GM18870 (cell line): ENCODE data around the gene TACSTD2.
"Not testable (repeated sequence)": the region's sequence is repeated elsewhere in the genome, so short reads cannot be mapped to it uniquely, and the experiment has no call there.

Source experiments
- ATAC-seq: cut with Tn5 transposase; IDR thresholded peaks from one replicate; pipeline ENCODE4 v1.9.1; 2021; ENCODE audit warnings: moderate library complexity; ENCODE audit not compliant: unreplicated experiment

TACSTD2 gene

DNA sequence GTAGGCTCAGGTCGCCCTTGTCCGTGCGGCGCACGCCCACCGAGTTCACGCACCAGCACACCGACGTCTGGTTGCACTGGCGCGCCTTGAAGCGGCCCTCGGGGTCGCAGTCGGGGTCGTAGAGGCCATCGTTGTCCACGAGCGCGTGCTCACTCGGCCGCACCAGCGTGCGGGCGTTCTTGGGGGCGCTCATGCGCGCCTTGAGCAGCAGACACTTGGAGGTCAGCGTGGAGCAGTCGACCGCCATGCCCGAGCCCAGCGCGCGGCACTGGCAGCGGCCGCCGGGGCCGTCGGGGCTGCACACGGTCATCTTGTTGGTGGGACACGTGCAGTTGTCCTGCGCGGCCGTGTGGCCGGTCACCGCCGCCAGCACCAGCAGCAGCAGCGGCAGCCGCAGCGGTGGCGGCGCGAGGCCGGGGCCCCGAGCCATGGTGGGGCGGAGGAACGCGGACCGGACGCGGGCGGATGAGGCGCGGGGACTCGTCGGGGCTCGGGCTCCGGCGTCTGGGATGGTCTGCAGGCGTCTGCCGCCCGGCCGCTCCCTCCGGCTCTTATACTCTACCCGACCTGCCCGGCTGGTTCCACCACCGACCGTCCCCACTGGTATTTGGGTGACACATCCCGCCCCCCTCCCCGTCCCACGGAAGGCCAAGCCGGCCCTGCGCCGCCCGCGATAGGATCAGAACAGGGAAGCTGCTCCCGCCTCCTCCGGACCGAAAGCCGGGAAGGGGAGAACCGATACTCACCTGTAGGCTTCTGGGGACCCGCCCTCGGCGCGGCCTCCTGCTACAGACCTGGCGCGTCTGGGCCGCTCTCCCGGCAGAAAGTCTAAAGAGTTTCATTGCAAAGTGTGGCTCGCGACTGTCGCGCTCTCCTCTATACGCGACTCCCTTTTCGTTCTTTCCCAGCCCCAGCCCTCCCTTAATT lies at the start of gene TACSTD2:
Gene TACSTD2 (minus strand): TSS at position 526 of the 927 bp plus-strand sequence. CDS start 96 bp downstream, at position 430.
- ATAC-seq = no peak

DNA sequence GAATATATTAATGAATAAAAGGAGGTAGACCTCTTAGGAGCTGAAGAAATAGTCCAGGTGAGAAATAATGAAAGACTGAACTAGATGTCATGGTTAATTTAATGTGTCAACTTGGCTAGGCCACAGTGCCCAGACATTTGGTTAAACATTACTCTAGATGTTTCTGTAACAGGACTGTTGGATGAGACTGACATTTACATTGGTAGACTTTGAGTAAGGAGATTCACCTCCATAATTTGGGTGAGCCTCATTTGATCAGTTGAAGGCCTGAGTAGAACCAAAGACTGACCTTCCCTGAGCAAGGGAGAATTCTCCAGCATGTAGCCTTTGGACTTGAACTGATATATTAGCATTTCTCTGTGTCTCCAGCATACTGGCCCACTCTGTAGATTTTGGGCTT lies 49.2 kb upstream of the TACSTD2 start:
- no peak for ATAC-seq

- ATAC-seq = not testable (repeated sequence)
Measured at GRCh38 chr1:58623259-58623658, 46.2 kb upstream of the TACSTD2 start.

GRCh38 chr1:58622571-58622970 lies 45.5 kb upstream of the TACSTD2 start:
- no peak for ATAC-seq

- no peak for ATAC-seq
Measured at GRCh38 chr1:58621391-58621790, 44.3 kb upstream of the TACSTD2 start.

DNA sequence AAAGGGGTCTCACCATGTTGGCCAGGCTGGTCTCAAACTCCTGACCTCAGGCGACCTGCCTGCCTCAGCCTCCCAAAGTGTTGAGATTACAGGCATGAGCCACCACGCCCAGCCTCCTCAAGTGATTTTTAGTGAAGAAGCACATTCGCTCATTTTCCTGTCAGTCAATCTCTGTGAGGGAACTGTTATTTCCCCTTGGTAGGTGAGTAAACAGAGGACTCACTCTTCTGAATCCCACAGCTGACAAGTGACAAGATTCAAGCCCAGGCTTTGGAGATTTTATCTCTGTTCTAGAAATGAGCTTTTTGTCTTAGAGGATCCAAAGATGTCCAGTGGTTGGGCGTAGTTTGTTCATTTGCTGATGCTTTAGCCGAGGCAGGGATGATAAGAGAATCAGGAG lies 43.9 kb upstream of the TACSTD2 start:
- ATAC-seq = no peak

DNA sequence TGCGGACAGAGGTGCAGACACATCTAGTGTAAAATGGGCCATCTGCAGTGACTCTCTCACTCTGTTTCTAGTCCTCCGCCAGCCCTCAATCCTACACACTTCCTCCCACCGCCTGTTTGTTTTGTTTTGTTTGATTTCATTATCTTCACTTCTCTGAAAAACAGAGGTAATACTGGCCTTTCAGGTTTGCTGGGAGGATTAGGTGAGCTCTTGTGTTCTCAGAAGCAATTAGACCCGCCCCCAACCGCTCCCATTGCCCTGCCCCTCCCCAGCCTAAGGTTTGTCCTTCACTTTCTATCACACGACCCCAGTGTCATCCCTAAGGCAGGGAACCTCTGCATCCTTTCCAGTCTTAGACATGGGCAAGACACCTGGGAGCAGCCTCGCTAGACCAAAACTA lies 43.2 kb upstream of the TACSTD2 start:
- ATAC-seq = no peak

DNA sequence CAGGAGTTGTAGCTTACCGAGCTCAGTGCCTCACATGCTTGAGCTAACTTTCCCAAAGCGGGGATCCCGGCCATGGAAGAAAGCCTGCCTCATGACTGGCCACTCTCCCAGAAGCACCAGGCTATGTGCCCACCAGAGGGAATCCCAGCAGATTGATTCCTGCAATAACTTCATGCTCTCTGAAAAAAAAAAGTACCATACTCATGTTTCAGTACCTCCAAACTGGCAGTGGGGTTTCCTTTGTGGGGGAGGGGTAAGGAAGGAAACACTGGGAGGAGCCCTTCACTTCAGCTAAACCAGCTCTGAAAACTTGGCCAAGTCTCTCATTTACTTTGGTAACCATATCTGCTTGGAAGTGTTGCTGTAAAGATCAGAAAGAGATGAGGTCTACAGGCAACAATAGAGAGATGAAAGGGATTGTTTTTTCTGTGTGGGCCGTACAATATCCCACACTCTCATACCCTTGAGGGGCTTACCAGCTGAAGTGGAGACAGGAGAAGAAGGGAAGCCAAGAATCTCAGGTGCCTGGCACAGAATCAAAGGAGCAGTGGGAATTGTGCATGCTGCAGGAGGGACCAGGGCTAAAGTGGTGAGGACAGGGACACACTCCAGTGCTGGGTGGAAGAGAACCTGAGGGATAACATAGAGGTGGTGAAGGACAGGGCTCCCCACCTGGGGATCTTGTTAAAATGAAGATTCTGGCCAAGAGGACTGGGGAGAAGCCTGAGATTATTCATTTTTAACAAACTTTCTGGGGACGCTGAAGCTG lies 42.4 kb upstream of the TACSTD2 start:
- ATAC-seq = no peak

GRCh38 chr1:58618303-58618702 lies 41.3 kb upstream of the TACSTD2 start:
- no peak for ATAC-seq

GRCh38 chr1:58611861-58612385 lies 34.9 kb upstream of the TACSTD2 start:
- no peak for ATAC-seq

GRCh38 chr1:58608945-58609344 lies 31.9 kb upstream of the TACSTD2 start:
- no peak for ATAC-seq

DNA sequence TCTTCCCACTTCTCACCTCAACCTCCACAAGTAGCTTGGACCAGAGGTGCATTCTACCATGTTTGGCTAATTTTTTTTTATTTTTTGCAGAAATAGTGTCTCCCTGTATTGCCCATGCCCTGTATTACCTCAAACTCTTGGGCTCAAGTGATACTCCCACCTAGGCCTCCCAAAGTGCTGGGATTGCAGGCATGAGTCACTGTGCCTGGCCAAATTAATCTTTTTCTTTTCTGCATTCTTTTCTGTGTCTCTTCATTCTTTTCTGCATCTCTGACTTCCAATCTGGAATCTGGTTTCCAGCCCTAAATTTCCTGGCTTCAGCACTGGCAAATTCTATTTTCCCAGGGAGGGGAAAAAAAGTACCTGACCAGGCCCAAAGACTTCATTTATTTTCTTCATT lies 31.2 kb upstream of the TACSTD2 start:
- ATAC-seq = no peak

DNA sequence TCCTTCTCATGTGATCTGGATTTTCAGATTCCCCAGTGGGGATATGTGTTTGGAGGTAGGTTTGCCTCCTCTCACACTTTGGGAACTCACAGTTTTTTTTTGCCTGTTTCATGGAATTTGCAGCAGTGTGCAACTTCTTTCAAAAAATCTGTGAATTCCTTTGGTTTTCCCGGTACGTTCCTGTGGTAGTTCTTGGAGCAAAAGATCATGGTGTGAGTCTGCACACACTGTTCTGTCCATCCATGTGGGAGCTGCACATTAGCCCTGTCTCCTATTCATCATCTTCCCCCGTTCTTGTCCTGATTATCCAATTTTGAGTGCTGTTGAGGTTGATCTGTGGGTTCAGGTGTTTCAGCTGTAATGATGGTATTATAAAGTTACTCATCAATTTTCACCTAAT lies 30.3 kb upstream of the TACSTD2 start:
- ATAC-seq = no peak

- ATAC-seq = not testable (repeated sequence)
Measured at GRCh38 chr1:58601921-58602320, 24.9 kb upstream of the TACSTD2 start.

DNA sequence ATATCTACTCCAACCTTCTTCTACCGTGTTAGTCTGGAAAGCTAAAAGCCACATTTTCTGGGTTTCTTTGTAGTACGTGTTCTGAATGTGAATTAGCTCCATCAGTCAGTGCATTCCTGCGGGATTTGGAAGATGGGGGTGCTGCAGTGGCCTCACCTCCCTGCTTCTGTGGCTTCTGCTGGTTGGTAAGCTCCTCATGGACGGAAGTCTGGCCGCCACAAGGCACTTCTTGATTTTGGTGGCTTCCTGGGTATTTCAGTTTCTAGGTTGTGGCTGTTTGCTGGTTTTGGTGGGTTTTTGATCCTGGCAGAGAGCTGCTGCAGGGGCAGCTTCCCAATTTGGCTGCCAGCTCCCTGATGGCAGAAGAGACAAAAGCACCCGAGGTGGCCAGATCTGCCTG lies 20.9 kb upstream of the TACSTD2 start:
- ATAC-seq = no peak

DNA sequence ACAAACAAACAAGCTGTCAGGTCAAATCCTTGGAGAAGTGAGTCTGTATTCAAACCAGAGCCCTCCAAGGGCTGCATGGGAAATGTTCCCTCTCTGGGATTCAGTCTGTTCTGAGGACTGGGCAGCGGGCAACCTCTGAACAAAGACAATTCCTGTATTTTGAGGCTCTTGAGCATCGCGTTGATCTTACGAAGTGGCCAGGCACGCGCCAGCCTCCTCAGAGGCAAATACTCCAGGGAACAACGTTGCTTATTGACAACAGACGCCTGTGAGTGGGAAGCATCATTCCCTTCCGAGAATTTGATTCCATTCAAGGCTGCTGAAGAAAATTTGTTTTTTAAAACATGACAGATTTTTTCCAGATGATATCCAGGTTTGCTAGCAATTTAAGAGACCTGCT lies 20.0 kb upstream of the TACSTD2 start:
- ATAC-seq = no peak

DNA sequence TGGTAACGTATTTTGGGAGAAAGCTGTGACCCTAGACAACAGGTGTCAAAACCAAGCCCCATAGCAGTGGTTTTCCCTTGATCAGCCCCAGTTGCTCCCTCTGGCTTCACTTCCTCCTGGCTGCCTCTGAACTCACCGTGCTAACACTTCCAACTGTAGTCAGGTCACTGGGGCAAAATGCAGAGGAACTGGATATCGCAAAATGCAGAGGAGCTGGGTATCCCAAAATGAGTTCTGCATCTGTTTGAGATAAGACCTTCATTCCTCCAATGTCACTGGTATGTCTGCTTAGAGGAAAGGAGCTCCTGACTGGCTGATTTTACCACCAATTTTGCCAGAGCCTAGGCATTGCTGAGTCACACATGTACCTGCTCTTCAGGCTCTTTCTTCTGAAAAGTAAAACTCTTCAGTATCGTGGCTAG lies 19.6 kb upstream of the TACSTD2 start:
- no peak for ATAC-seq

DNA sequence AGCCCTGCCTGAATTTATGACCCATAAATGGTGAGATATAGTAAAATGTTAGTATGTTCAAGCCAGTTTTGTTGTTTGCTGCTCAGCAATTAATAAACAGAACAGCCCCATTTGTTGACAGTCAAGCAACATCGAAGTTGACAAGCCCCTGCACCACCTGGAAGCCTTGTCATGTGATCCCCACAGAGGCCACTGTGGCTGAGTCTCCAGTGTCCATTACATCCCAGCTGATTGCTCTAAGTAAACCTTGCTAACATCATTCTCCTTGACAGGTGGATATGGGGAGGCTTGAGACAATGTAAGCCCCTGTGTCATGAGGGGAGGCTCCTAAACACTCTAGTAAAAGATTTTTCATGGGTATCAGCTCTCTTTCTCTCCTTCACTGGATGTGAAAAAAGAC lies 17.5 kb upstream of the TACSTD2 start:
- ATAC-seq = no peak

DNA sequence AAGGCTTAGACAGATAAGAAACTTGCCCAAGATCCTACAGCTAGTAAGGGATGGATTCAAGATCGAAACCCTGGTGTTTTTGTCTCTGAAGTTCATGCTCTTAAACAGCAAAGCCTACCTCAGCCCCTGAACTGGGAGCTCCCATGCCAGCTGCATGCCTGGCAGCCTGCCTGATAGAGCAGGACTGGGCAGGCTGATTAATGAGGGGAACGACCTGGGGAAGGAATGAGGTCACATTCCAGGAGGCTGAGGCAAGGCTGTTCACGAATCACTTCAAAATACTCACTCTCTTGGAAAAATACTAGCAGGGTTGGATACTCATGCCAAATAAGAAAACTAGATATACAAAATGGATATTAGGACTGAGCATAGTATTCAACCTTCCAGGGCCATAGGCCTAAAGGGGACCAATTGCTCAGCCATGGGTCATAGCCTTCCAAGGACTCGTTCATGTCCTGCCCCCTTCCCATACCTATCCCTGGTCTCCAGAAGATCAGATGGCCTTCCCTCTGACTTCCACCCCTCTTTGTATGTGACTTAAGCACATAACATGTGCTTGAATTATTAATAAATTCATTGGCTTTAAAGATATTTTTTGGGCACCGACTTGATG lies 15.6 kb upstream of the TACSTD2 start:
- ATAC-seq = no peak

- no peak for ATAC-seq
Measured at GRCh38 chr1:58591806-58592205, 14.8 kb upstream of the TACSTD2 start.

DNA sequence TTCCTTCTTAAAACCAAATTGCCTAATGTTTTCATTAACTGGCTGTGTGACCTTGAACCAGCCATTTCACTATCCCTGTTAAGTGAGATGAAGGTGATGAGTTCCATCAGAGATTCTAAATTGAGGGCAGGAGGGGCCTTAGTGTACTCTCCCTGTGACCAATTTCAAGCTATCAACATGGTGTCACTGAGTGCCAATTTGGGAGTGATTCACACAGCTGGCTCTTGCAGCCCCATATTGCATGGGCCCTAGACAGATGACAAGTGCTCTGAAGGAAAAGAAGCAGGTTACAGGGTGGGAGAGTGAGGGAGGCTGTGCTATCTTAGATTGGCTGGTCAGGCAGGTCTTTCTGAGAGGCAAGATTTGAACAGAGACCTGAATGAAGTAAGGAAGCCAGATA lies 13.0 kb upstream of the TACSTD2 start:
- ATAC-seq = no peak
